Measurements from ENCODE around the gene SLC25A33.

SLC25A33 gene

DNA sequence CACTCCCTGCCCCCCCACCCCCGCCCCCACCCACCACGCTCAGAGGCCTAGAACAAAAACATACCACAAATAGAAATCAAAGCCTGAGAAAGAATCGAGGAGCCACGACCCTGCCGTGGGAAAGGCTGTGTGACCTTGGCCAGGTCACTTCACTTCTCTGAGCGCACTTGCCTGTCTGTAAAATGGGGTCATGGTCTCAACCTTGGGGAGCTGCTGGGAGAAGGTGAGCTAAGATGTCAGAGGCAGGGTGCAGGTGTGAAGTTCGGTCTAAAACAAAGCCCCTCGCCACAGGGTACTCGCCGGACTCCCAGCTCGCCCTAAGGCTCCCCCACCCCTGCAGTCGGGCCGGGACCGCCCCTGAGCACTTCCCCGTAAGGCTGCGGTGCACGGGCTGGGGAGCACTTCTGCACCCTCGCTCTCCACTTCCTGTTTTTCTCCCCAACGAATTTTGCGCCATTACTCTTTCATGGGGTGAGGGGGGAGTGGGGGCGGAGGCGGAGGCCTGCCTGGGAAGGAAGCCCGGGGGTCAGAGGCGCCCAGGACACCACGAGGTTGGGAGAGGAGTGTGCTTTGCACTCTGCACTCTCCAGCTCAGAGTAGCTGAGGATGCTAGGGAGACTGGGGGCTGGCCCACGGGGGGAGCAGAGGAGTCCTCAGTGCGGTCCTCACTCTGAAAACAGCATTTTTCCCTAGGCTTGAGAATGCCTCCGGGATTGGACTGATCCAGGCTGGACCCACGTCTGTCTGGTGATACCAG is 90.4 kb downstream of the SLC25A33 start:
- no peak for DNase-seq (ENCODE audit: low read depth)
- no peak overlapping the region for H3K4me3 ChIP-seq (ENCODE audit: low read length)
- TF ChIP-seq, protein P1, sequence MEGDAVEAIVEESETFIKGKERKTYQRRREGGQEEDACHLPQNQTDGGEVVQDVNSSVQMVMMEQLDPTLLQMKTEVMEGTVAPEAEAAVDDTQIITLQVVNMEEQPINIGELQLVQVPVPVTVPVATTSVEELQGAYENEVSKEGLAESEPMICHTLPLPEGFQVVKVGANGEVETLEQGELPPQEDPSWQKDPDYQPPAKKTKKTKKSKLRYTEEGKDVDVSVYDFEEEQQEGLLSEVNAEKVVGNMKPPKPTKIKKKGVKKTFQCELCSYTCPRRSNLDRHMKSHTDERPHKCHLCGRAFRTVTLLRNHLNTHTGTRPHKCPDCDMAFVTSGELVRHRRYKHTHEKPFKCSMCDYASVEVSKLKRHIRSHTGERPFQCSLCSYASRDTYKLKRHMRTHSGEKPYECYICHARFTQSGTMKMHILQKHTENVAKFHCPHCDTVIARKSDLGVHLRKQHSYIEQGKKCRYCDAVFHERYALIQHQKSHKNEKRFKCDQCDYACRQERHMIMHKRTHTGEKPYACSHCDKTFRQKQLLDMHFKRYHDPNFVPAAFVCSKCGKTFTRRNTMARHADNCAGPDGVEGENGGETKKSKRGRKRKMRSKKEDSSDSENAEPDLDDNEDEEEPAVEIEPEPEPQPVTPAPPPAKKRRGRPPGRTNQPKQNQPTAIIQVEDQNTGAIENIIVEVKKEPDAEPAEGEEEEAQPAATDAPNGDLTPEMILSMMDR (conservative IDR thresholded peaks at IDR 0.05; ENCODE audit: low read depth, low read length), result no peak

DNA sequence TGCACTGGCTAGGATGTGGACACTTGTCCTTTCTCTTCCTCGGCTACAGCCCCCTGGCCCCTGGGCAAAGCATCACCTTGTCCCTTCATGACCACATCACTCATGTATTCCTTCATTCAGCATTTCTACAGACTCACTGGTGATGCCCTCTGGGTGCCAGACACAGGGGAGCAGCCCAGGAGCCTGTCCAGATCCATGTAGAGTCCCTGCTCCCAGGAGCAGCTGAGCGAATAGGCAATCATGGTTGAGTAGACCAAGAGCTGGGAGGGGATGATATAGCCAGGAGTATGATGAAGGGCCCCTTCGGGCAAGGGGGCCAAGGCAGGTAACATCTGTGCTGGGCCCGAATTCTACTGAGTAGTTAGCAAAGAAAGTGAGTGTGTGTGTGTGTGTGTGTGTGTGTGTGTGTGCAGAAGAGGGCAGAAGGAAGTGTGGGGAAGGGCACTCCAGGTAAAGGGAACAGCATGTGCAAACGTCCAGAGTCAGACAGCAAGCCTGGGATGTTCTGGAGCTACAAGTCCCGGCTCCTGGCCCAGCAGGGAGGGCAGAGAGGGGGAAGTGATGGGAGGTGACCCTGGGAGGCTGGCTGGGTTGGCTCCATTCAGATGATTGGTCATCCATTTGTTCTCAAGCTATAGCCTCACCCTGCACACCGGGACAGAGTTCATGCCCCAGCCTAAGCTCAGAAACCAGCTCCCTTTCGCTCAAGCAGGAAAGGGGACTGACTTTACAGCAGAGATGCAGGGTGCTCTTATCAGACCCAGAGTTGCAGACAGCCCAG is 91.3 kb downstream of the SLC25A33 start:
- DNase-seq (ENCODE audit: low read depth), result no peak
- H3K4me3 ChIP-seq (ENCODE audit: low read length), result no peak overlapping the region
- TF ChIP-seq, protein P1 (conservative IDR thresholded peaks at IDR 0.05; ENCODE audit: low read depth, low read length), result no peak

DNA sequence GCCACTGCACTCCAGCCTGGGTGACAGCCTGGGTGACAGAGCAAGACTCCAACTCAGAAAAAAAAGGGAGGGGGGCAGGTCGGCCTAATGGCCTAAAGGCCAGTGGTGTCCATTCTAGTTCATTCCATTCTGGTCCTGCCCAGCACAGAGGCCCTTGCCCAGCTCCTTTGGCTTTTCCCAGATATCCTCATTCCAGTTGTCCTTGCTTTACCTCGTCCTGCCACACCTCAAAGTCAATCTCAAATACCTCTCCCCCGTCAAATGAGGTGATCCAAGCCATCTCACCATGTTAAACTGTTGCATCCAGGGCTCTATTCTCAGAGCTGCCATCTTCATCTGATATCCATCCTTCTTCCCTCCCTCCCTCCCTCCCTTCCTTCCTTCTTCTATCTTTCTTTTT is 92.3 kb downstream of the SLC25A33 start:
- DNase-seq (ENCODE audit: low read depth), result no peak
- TF ChIP-seq, protein P1 (conservative IDR thresholded peaks at IDR 0.05; ENCODE audit: low read depth, low read length), result no peak
- no peak overlapping the region for H3K4me3 ChIP-seq (ENCODE audit: low read length)

DNA sequence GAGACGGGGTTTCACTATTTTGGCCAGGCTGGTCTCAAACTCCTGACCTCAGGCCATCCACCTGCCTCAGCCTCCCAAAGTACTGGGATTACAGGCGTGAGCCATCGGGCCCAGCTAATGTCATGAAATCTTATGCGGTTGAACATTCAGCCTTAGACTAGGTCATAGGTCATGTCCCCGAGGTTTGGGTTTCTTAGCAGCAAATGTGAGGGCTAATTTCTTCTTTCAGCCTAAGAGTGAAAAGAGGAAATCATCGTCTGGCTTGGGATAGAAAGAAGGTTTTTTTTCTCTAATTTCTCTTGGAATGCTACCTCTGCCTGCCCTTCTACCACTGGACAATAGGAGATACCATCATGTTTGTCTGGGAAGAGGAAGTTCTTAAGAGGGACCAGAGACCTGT is 94.2 kb downstream of the SLC25A33 start:
- no peak overlapping the region for H3K4me3 ChIP-seq (ENCODE audit: low read length)
- no peak for DNase-seq (ENCODE audit: low read depth)
- TF ChIP-seq, protein P1 (conservative IDR thresholded peaks at IDR 0.05; ENCODE audit: low read depth, low read length), result no peak

GRCh38 chr1:9634582-9634981 is 95.3 kb downstream of the SLC25A33 start:
- H3K4me3 ChIP-seq (ENCODE audit: low read length), result no peak overlapping the region
- TF ChIP-seq, protein P1 (conservative IDR thresholded peaks at IDR 0.05; ENCODE audit: low read depth, low read length), result no peak
- no peak for DNase-seq (ENCODE audit: low read depth)

All from retinal pigment epithelial cell (primary cell).